Measurements from ENCODE around the gene ETV3. TPM values are rescaled to one million over a fixed set of nuclear protein-coding genes. Genes with fewer than 3 reads are reported as not detected.

The ETV3 gene
- total RNA-seq, 1 experiment from 2014 or later, result 22.2 TPM

DNA sequence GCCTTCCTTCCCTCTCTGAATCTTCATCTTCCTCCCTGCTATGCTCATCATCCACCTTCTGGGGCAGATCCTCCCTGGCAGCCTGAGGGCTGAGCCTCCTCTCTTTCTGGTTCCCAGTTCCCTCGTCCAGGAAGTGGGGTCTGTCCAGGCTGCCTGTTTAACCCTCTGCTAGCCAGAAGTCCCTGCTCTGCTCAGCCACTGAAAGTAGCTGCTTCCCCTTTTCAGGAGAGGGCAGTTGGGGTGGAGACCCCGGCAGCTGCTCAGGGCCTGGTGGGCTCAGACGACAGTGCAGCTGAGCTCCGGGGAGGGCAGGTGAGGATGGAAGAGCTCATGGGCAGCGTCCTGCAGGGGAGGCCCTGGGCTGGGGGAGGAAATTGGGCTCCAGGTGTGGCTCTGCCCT is 43.1 kb upstream of the ETV3 start:
- POLR2A ChIA-PET, result no interaction called here

GRCh38 chr1:157178490-157178889 is 40.3 kb upstream of the ETV3 start:
- no peak for ATAC-seq
- no peak for DNase-seq (ENCODE audit: low read depth, low spot score)
- Histone ChIP-seq H3K4me3 (ENCODE audit: low read depth in 2 of 2, low read length in 2 of 2) (no peak overlapping the region), H3K9me3 (ENCODE audit: control insufficient read depth, insufficient read depth, low read depth, low read length) (no peaks in the 10 kb centered on the region), H3K36me3 (ENCODE audit: control insufficient read depth, insufficient read depth, low read length) (no peaks in the 10 kb centered on the region), H3K27ac (ENCODE audit: low read length) (no peak overlapping the region), H3K27me3 (ENCODE audit: control insufficient read depth, insufficient read depth, low read length) (peaks cover 7% of the 10 kb centered on the region; the same call in 1 of the 2 replicates), H3K4me1 (ENCODE audit: control insufficient read depth, insufficient read depth, low read length) (no peaks in the 10 kb centered on the region)
- in situ Hi-C loops (cut with HindIII; ENCODE audit: low pct_unique_long_range_greater_than_20kb, low sequenced_read_pairs) (no loop called here), intact Hi-C loops (cut with micrococcal nuclease; ENCODE audit: unreplicated experiment) (no loop called here)
- no TSS peak for BruUV-seq (replicated peaks)
- ChIA-PET CTCF (no interaction called here), POLR2A (no interaction called here)
- TF ChIP-seq POLR2AphosphoS5 (IDR thresholded peaks at IDR 0.05; ENCODE audit: low read depth, low read length) (no peak), REST (IDR thresholded peaks at IDR 0.05; ENCODE audit: insufficient read depth in 1 of 2, low read depth in 2 of 2, low read length in 1 of 2) (no peak), TCF7L2 (IDR thresholded peaks at IDR 0.05; ENCODE audit: low read depth, low read length) (no peak), SIN3A (IDR thresholded peaks at IDR 0.05; ENCODE audit: borderline replicate concordance, insufficient read depth, low read depth, low read length) (no peak)

More for the DNA sequence above, 43.1 kb upstream of the ETV3 start:
- DNase-seq (ENCODE audit: low read depth, low spot score), result no peak
- no peaks in the 10 kb centered on the region for H3K36me3 ChIP-seq (ENCODE audit: control insufficient read depth, insufficient read depth, low read length)
- no peaks in the 10 kb centered on the region for H3K4me1 ChIP-seq (ENCODE audit: control insufficient read depth, insufficient read depth, low read length)
- no peak for ATAC-seq
- TF ChIP-seq REST (IDR thresholded peaks at IDR 0.05; ENCODE audit: insufficient read depth in 1 of 2, low read depth in 2 of 2, low read length in 1 of 2), result no peak
- no peak for TF ChIP-seq TCF7L2 (IDR thresholded peaks at IDR 0.05; ENCODE audit: low read depth, low read length)
- TF ChIP-seq POLR2AphosphoS5 (IDR thresholded peaks at IDR 0.05; ENCODE audit: low read depth, low read length), result no peak
- no peak for TF ChIP-seq CTCF (IDR thresholded peaks at IDR 0.05)
- TF ChIP-seq SIN3A (IDR thresholded peaks at IDR 0.05; ENCODE audit: borderline replicate concordance, insufficient read depth, low read depth, low read length), result no peak
- H3K27ac ChIP-seq (ENCODE audit: low read length), result no peak overlapping the region
- BruUV-seq (replicated peaks), result no TSS peak
- H3K27me3 ChIP-seq (ENCODE audit: control insufficient read depth, insufficient read depth, low read length), result peaks cover 5% of the 10 kb centered on the region; the same call in 1 of the 2 replicates
- no peak overlapping the region for H3K4me3 ChIP-seq (ENCODE audit: low read depth in 2 of 2, low read length in 2 of 2)
- in situ Hi-C loops (cut with HindIII; ENCODE audit: low pct_unique_long_range_greater_than_20kb, low sequenced_read_pairs) (no loop called here), intact Hi-C loops (cut with micrococcal nuclease; ENCODE audit: unreplicated experiment) (no loop called here)
- CTCF ChIA-PET, result no interaction called here
- no peaks in the 10 kb centered on the region for H3K9me3 ChIP-seq (ENCODE audit: control insufficient read depth, insufficient read depth, low read depth, low read length)

Measured in Panc1 (cell line).